ENCODE results near the gene GPR42.

The GPR42 gene

DNA sequence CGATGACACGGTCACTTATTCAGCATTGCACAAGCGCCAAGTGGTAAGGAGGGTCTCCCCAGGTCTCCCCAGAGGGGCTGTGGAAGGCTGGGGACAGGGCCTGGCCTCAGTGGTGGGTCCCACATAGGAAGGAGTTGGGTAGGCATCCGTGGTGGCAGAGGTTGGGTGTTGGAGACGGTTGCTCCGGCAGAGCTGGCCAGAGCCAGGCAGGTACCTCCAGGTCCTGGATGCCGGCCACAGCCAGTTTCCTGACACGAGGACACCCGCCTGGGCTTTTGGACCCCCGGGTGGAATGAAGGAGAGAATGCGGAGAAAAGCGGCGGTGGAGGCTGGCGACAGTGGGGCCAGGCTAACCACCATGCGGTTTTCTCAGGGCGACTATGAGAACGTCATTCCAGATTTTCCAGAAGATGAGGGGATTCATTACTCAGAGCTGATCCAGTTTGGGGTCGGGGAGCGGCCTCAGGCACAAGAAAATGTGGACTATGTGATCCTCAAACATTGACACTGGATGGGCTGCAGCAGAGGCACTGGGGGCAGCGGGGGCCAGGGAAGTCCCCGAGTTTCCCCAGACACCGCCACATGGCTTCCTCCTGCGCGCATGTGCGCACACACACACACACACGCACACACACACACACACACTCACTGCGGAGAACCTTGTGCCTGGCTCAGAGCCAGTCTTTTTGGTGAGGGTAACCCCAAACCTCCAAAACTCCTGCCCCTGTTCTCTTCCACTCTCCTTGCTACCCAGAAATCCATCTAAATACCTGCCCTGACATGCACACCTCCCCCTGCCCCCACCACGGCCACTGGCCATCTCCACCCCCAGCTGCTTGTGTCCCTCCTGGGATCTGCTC, 24.4 kb upstream of the GPR42 start:
- TF ChIP-seq, protein P1, sequence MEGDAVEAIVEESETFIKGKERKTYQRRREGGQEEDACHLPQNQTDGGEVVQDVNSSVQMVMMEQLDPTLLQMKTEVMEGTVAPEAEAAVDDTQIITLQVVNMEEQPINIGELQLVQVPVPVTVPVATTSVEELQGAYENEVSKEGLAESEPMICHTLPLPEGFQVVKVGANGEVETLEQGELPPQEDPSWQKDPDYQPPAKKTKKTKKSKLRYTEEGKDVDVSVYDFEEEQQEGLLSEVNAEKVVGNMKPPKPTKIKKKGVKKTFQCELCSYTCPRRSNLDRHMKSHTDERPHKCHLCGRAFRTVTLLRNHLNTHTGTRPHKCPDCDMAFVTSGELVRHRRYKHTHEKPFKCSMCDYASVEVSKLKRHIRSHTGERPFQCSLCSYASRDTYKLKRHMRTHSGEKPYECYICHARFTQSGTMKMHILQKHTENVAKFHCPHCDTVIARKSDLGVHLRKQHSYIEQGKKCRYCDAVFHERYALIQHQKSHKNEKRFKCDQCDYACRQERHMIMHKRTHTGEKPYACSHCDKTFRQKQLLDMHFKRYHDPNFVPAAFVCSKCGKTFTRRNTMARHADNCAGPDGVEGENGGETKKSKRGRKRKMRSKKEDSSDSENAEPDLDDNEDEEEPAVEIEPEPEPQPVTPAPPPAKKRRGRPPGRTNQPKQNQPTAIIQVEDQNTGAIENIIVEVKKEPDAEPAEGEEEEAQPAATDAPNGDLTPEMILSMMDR (conservative IDR thresholded peaks at IDR 0.05; ENCODE audit: low read depth, low read length) = no peak
- H3K4me3 ChIP-seq (ENCODE audit: low read length) = no peak overlapping the region
- DNase-seq (ENCODE audit: low read depth) = no peak

DNA sequence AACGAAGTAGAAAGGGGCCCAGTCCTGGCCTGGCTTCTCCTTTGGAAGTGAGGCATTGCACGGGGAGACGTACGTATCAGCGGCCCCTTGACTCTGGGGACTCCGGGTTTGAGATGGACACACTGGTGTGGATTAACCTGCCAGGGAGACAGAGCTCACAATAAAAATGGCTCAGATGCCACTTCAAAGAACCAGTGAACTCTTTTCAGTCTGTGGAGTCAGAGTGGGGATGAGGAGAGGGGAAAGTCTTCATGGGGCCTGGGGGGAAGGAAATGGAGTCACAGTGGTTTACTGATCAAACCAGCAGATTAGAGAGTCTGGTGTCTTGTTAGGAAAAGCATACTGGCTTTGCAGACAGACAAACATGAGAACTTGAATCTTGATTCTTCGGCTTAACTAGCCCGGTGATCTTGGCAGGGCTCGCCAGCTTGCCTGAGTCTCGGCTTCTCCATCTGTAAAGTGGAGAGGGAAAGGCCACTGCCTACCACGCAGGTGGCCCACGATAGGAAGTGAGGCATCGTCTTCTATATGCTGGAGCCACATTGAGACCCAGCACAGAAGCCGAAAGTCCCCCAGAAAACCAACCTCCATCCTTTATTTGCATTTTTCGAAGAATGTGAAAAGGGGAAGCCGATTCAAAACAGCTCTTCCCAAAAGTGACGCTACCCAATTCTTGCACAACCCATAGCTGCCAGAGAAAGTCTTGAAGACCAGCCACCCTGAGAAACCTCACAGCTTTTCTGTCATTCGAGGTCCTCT, 23.5 kb upstream of the GPR42 start, which contains the start of gene FFAR1:
Gene FFAR1 (plus strand): TSS at position 732 of the 759 bp plus-strand sequence. CDS start 3,650 bp downstream, outside the sequence.
- no peak within 1 kb of the TSS for H3K4me3 ChIP-seq (ENCODE audit: low read length)
- no peak for DNase-seq (ENCODE audit: low read depth)
- TF ChIP-seq, protein P1 (conservative IDR thresholded peaks at IDR 0.05; ENCODE audit: low read depth, low read length) = no peak

DNA sequence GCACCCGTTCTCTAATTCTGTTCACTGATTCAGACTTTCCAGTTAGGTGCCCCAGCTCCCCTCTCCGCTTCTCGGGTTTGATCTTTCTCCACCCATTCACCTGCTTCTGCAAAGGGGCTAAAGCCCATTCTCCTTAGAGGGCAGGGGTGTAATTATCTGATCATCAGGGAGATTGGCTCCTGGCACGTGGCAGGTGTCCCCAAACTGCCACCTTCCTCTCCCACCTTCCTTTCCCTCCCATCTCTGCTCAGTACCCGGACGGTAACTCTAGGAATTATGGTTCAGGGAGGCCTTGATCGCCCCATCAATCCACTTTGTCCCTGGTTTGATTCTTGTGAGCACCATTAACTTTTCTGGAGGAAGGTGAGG, 23.0 kb upstream of the GPR42 start:
- DNase-seq (ENCODE audit: low read depth) = no peak
- TF ChIP-seq, protein P1 (conservative IDR thresholded peaks at IDR 0.05; ENCODE audit: low read depth, low read length) = no peak
- no peak overlapping the region for H3K4me3 ChIP-seq (ENCODE audit: low read length)

DNA sequence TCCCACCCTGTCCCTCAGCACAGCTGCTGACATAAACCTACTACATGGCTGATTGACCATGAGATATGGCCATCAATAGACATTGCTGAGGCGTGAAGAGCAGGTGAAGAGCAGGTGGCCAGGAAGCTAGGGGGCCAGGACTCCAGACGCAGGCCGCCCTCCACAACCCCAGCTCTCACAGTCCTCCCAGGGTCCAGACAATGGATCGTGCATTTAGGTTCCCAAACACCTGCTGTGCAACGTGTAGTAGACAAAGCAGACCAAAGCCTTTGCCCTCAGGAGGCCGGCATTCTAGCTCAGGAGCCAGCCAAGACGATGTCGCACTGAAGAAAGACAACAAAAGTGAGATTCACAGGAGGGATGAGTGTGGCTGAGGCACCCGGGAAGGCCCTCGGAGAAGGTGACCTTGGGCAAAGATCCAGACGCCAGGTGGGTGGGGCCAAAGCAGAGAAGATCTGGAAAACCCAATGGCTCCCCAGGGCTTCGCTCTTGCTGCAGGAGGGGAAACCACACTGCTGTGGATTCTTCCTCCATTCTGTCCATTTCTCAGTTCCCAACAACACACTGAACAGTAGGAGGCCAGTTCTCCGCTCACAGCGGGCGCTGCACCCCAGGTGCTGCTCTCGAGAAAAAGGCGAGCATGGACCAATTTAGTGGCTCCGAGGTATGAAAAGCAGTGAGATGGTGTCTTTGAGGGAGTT, 21.8 kb upstream of the GPR42 start:
- H3K4me3 ChIP-seq (ENCODE audit: low read length) = no peak overlapping the region
- no peak for DNase-seq (ENCODE audit: low read depth)
- TF ChIP-seq, protein P1 (conservative IDR thresholded peaks at IDR 0.05; ENCODE audit: low read depth, low read length) = no peak

DNA sequence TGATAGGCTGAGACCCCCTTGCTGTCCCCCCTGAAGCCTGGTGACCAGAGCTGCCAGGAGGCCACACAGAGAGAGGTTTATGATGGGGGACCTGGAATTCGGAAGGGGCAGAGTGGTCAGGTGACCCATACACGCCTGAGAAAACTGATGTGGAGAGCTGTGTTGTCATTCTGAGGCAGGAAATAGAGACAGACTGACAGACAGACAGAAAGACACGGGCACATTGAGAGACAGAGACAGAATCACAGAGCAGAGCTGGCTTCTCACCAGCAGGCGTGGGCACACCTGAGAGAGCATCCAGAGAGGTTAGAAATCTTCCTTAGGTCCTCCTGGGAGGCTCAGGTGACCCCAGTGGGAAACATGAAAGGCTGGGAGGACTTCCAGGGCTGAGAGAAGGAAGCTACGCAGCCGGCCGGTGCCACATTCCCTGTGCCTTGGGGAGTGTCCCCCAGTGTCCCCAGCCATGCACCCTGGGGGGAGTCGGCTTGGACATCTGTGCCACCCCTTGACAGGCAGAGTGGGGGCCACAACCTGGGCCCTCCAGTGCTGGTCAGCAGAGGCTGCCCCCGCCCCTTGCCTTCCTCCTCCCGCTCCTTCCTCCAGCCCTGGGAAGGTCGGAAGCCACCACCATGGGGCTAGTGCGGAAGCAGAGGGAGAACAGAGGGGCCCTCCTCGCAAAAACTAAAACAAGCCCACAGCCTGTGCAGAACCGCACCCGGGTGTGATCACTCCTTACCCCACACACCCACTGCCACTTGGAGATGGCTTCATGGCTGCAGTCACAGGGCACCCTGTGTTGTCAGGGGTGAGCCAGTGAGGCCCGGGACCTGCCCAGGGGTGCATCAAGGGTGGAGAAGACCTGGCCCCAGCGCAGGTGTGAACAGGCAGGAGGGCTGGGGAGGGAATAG, 21.0 kb upstream of the GPR42 start:
- no peak for DNase-seq (ENCODE audit: low read depth)
- H3K4me3 ChIP-seq (ENCODE audit: low read length) = no peak overlapping the region
- TF ChIP-seq, protein P1 (conservative IDR thresholded peaks at IDR 0.05; ENCODE audit: low read depth, low read length) = no peak

DNA sequence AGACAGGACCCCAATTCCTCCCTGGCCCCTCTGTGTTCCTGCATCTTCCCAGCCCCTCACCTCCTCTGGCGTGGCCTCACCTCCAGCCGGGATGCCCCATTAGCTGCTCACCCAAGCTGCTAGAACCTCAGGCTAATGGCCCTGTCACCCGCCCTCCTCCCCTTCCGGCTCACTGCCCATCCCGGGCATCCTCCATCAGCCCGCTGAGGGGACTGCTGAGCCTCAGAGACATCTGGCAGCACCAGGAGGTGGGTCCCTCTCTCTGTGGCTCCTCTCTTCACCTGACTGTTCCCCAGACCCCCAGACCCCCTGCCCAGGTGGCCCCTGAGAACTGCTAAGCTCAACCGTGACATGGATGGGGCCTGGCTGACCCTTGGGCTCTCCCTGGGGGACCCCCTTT, 20.3 kb upstream of the GPR42 start:
- no peak overlapping the region for H3K4me3 ChIP-seq (ENCODE audit: low read length)
- TF ChIP-seq, protein P1 (conservative IDR thresholded peaks at IDR 0.05; ENCODE audit: low read depth, low read length) = no peak
- no peak for DNase-seq (ENCODE audit: low read depth)

Data from retinal pigment epithelial cell (primary cell).